Hematopoietic multipotent progenitor cell treated with erythropoietin and hydrocortisone succinate and interleukin-3 and kit ligand, for 8 days (in vitro differentiated cells): ENCODE results near the gene BLTP3A.
"Not testable (repeated sequence)": the region's sequence is repeated elsewhere in the genome, so short reads cannot be mapped to it uniquely, and the experiment has no call there.

Source experiments
- DNase-seq: peaks from one replicate; pipeline ENCODE4 v3.0.0-alpha.2; 2015

Gene BLTP3A

GRCh38 chr6:34791701-34792604, at the start of gene BLTP3A:
Gene BLTP3A (plus strand): TSS chr6:34792083. CDS start chr6:34792251, 168 bp downstream.
- DNase-seq: peak; percentile 79

- no peak for DNase-seq
These were observed 49.8 kb upstream of the BLTP3A start for GRCh38 chr6:34742094-34742493.

- DNase-seq: no peak
These were observed 48.1 kb upstream of the BLTP3A start for GRCh38 chr6:34743625-34744293.

GRCh38 chr6:34744294-34744647, 47.6 kb upstream of the BLTP3A start:
- DNase-seq: not testable (repeated sequence)

- peak; percentile 81 for DNase-seq
These were observed 46.4 kb upstream of the BLTP3A start for GRCh38 chr6:34745277-34746103.

GRCh38 chr6:34746104-34746846, 45.6 kb upstream of the BLTP3A start:
- DNase-seq: no peak

GRCh38 chr6:34748757-34749156, 43.1 kb upstream of the BLTP3A start:
- no peak for DNase-seq

- peak; percentile 76 for DNase-seq
These were observed 35.4 kb upstream of the BLTP3A start for GRCh38 chr6:34756513-34756856.

GRCh38 chr6:34757687-34758274, 34.1 kb upstream of the BLTP3A start:
- DNase-seq: no peak

- no peak for DNase-seq
These were observed 31.8 kb upstream of the BLTP3A start for GRCh38 chr6:34760108-34760507.

GRCh38 chr6:34761681-34762080, 30.2 kb upstream of the BLTP3A start:
- DNase-seq: not testable (repeated sequence)

GRCh38 chr6:34768148-34768547, 23.7 kb upstream of the BLTP3A start:
- DNase-seq: no peak

GRCh38 chr6:34771727-34772126, 20.2 kb upstream of the BLTP3A start:
- no peak for DNase-seq

- DNase-seq: no peak
These were observed 18.9 kb upstream of the BLTP3A start for GRCh38 chr6:34772940-34773339.

GRCh38 chr6:34773916-34774315, 18.0 kb upstream of the BLTP3A start:
- no peak for DNase-seq

GRCh38 chr6:34774967-34775366, 16.9 kb upstream of the BLTP3A start:
- no peak for DNase-seq

GRCh38 chr6:34785375-34785774, 6.5 kb upstream of the BLTP3A start:
- not testable (repeated sequence) for DNase-seq

GRCh38 chr6:34787152-34787551, 4.7 kb upstream of the BLTP3A start:
- DNase-seq: not testable (repeated sequence)

- no peak for DNase-seq
These were observed 3.8 kb upstream of the BLTP3A start for GRCh38 chr6:34788111-34788510.

- peak; percentile 69 for DNase-seq
These were observed 651 bp upstream of the BLTP3A start for GRCh38 chr6:34791164-34791700.

GRCh38 chr6:34792605-34793500, 970 bp downstream of the BLTP3A start:
- DNase-seq: peak; percentile 52
